Stomach (tissue), 4 donors: ENCODE results near the gene YEATS4.

Experiments used
- POLR2A ChIP-seq, 4 donors: fragments of 450-650 bp; IDR thresholded peaks; one replicate each; pipeline ENCODE4 v1.6.1; 2016; ENCODE audit warnings: antibody characterized with exemption in 4 of 4, control low read depth in 2 of 4, mild to moderate bottlenecking in 1 of 4, moderate library complexity in 1 of 4
- TF ChIP-seq, protein P1 (sequence below), 7 experiments: fragments of 450-650 bp in 4 of 7; fragments of 200-600 bp in 3 of 7; sonication (generic) in 3 of 7; IDR thresholded peaks; one replicate each; pipeline ENCODE4 v1.5.1; 2016 to 2019; ENCODE audit warnings: antibody characterized with exemption in 7 of 7, control low read depth in 2 of 7, mild to moderate bottlenecking in 1 of 7

DNA sequence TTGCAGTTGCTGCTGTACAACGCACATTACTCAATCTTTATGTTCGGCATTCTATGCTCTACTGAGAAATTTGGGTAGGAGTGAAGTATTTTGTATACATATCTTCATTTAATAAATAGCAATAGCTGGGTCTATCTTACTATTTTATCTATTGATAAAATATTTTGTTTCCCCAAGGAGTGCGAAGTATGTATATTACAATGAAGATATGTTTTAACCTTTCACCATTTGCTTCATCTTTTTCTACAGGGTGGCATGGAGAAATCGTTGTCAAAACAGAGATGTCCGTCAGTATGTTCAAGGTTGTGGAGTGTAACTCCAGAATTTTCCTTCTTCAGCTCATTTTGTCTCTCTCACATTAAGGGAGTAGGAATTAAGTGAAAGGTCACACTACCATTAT is 6.6 kb upstream of the YEATS4 start:
- TF ChIP-seq, protein P1, sequence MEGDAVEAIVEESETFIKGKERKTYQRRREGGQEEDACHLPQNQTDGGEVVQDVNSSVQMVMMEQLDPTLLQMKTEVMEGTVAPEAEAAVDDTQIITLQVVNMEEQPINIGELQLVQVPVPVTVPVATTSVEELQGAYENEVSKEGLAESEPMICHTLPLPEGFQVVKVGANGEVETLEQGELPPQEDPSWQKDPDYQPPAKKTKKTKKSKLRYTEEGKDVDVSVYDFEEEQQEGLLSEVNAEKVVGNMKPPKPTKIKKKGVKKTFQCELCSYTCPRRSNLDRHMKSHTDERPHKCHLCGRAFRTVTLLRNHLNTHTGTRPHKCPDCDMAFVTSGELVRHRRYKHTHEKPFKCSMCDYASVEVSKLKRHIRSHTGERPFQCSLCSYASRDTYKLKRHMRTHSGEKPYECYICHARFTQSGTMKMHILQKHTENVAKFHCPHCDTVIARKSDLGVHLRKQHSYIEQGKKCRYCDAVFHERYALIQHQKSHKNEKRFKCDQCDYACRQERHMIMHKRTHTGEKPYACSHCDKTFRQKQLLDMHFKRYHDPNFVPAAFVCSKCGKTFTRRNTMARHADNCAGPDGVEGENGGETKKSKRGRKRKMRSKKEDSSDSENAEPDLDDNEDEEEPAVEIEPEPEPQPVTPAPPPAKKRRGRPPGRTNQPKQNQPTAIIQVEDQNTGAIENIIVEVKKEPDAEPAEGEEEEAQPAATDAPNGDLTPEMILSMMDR (IDR thresholded peaks at IDR 0.05), result no peak
- TF ChIP-seq POLR2A (IDR thresholded peaks at IDR 0.05), result no peak
